ENCODE results near the gene NEB. TPM values are rescaled to one million over a fixed set of nuclear protein-coding genes. Genes with fewer than 3 reads are reported as not detected.
A peak's percentile ranks its signal among the peaks of the same experiment; 100 is the strongest.

NEB gene
- total and polyA plus RNA-seq, 7 experiments from 2014 or later: 0.14 to 1.9 (median 0.75) TPM

- Histone ChIP-seq H3K27ac (ENCODE audit: low read depth, low read length) (no peak overlapping the region), H3K36me3 (ENCODE audit: control insufficient read depth in 2 of 3, insufficient read depth in 3 of 3, low read length in 3 of 3) (no peaks in the 10 kb centered on the region), H3K9me3 (ENCODE audit: control insufficient read depth in 2 of 3, low read length in 3 of 3) (no peaks in the 10 kb centered on the region), H3K4me3 (ENCODE audit: low read length) (no peak overlapping the region), H3K27me3 (ENCODE audit: control insufficient read depth in 2 of 2, insufficient read depth in 2 of 2, low read length in 2 of 2) (no peaks in the 10 kb centered on the region), H3K4me1 (ENCODE audit: control insufficient read depth in 2 of 2, insufficient read depth in 2 of 2, low read length in 2 of 2) (no peaks in the 10 kb centered on the region)
- peaks cover 0 to 6% (median 0%) of the 10 kb centered on the region in 11 donors for H3K9me3 Mint-ChIP-seq
- H3K27ac Mint-ChIP-seq: no peak overlapping the region
- H3K36me3 Mint-ChIP-seq: peaks cover 0 to 8% (median 0%) of the 10 kb centered on the region in 5 donors
- ChIA-PET POLR2A (no interaction called here), CTCF (no interaction called here)
- H3K4me3 Mint-ChIP-seq: no peak overlapping the region
- peaks cover 12 to 26% (median 15%) of the 10 kb centered on the region in 7 donors for H3K4me1 Mint-ChIP-seq
- H3K27me3 Mint-ChIP-seq: peaks cover 0 to 10% (median 0%) of the 10 kb centered on the region in 5 donors
- no peak for ATAC-seq
- intact Hi-C loops (cut with micrococcal nuclease): no loop called here
- no peak for DNase-seq
Observed at GRCh38 chr2:151616760-151617339, 117.4 kb downstream of the NEB start.

GRCh38 chr2:151614606-151615306 lies 119.5 kb downstream of the NEB start:
- no peaks in the 10 kb centered on the region for H3K36me3 ChIP-seq (ENCODE audit: control insufficient read depth in 2 of 3, insufficient read depth in 3 of 3, low read length in 3 of 3)
- peaks cover 0 to 6% (median 0%) of the 10 kb centered on the region in 5 donors for H3K27me3 Mint-ChIP-seq
- H3K9me3 Mint-ChIP-seq: peaks cover 0 to 6% (median 0%) of the 10 kb centered on the region in 11 donors
- H3K4me3 ChIP-seq (ENCODE audit: low read length): no peak overlapping the region
- DNase-seq (no peak), ATAC-seq (no peak)
- intact Hi-C loops (cut with micrococcal nuclease): loop anchor here (1.0 kb wide), 3 partner anchors 19 to 390 kb away; no protein-coding TSS in a partner anchor
- H3K36me3 Mint-ChIP-seq: peaks cover 0 to 8% (median 0%) of the 10 kb centered on the region in 5 donors
- H3K27ac ChIP-seq (ENCODE audit: low read depth, low read length): no peak overlapping the region
- H3K4me1 Mint-ChIP-seq: peaks cover 10 to 26% (median 14%) of the 10 kb centered on the region in 7 donors
- H3K4me1 ChIP-seq (ENCODE audit: control insufficient read depth in 2 of 2, insufficient read depth in 2 of 2, low read length in 2 of 2): no peaks in the 10 kb centered on the region
- no peaks in the 10 kb centered on the region for H3K27me3 ChIP-seq (ENCODE audit: control insufficient read depth in 2 of 2, insufficient read depth in 2 of 2, low read length in 2 of 2)
- no peaks in the 10 kb centered on the region for H3K9me3 ChIP-seq (ENCODE audit: control insufficient read depth in 2 of 3, low read length in 3 of 3)
- ChIA-PET POLR2A (interaction anchor here (0.6 kb wide), 1 partner anchor 122 kb away, joined by 3 read pairs; no protein-coding TSS in a partner anchor), CTCF (interaction anchor here (0.5 to 0.7 kb wide), 3 partner anchors 44 to 329 kb away, joined by 3 to 5 read pairs (median 3); no protein-coding TSS in a partner anchor)
- H3K4me3 Mint-ChIP-seq: peak overlapping the region in 2 of 10 donors; percentile 17 to 70
- peak overlapping the region in 3 of 9 donors; percentile 14 to 54 (median 28) for H3K27ac Mint-ChIP-seq

GRCh38 chr2:151614159-151614558 lies 120.1 kb downstream of the NEB start:
- ATAC-seq (no peak), DNase-seq (no peak)
- Mint-ChIP-seq H3K27ac (peak overlapping the region in 3 of 9 donors; percentile 7 to 54 (median 14)), H3K36me3 (peaks cover 0 to 8% (median 0%) of the 10 kb centered on the region in 5 donors), H3K4me3 (peak overlapping the region in 1 of 10 donors; percentile 70), H3K9me3 (peaks cover 0 to 6% (median 0%) of the 10 kb centered on the region in 11 donors), H3K4me1 (peaks cover 10 to 25% (median 14%) of the 10 kb centered on the region in 7 donors), H3K27me3 (peaks cover 0 to 4% (median 0%) of the 10 kb centered on the region in 5 donors)
- Histone ChIP-seq H3K27me3 (ENCODE audit: control insufficient read depth in 2 of 2, insufficient read depth in 2 of 2, low read length in 2 of 2) (no peaks in the 10 kb centered on the region), H3K27ac (ENCODE audit: low read depth, low read length) (no peak overlapping the region), H3K9me3 (ENCODE audit: control insufficient read depth in 2 of 3, low read length in 3 of 3) (no peaks in the 10 kb centered on the region), H3K4me3 (ENCODE audit: low read length) (no peak overlapping the region), H3K4me1 (ENCODE audit: control insufficient read depth in 2 of 2, insufficient read depth in 2 of 2, low read length in 2 of 2) (no peaks in the 10 kb centered on the region), H3K36me3 (ENCODE audit: control insufficient read depth in 2 of 3, insufficient read depth in 3 of 3, low read length in 3 of 3) (no peaks in the 10 kb centered on the region)
- CTCF ChIA-PET: no interaction called here
- intact Hi-C loops (cut with micrococcal nuclease): no loop called here
- POLR2A ChIA-PET: interaction anchor here (0.6 kb wide), 1 partner anchor 123 kb away, joined by 3 read pairs; no protein-coding TSS in a partner anchor

DNA sequence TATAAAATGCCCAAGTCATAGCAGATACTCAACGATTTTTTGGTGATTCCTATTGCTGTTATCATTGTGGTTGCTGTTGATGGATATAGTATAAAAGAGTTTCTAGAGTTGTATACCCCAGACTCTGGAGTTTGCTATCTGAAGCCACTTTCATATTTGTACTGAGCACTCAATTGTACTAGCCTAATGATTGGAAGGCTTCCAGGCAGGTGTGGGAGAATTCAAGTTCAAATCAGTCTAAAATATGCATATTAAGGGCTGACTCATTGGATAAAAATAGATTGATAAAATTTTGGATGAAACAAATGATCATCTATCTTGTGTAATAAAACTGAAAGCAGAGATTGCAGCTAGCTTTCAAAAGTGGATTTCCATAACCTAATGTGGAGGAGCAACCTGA lies 122.9 kb downstream of the NEB start:
- Histone ChIP-seq H3K4me3 (ENCODE audit: low read length) (no peak overlapping the region), H3K27ac (ENCODE audit: low read depth, low read length) (no peak overlapping the region), H3K36me3 (ENCODE audit: control insufficient read depth in 2 of 3, insufficient read depth in 3 of 3, low read length in 3 of 3) (no peaks in the 10 kb centered on the region), H3K4me1 (ENCODE audit: control insufficient read depth in 2 of 2, insufficient read depth in 2 of 2, low read length in 2 of 2) (no peaks in the 10 kb centered on the region), H3K27me3 (ENCODE audit: control insufficient read depth in 2 of 2, insufficient read depth in 2 of 2, low read length in 2 of 2) (no peaks in the 10 kb centered on the region), H3K9me3 (ENCODE audit: control insufficient read depth in 2 of 3, low read length in 3 of 3) (no peaks in the 10 kb centered on the region)
- intact Hi-C loops (cut with micrococcal nuclease): no loop called here
- POLR2A ChIA-PET: no interaction called here
- no peak overlapping the region for H3K4me3 Mint-ChIP-seq
- H3K4me1 Mint-ChIP-seq: peaks cover 10 to 25% (median 16%) of the 10 kb centered on the region in 7 donors
- H3K27ac Mint-ChIP-seq: no peak overlapping the region
- peaks cover 0 to 8% (median 0%) of the 10 kb centered on the region in 5 donors for H3K36me3 Mint-ChIP-seq
- DNase-seq (no peak), ATAC-seq (no peak)
- peaks cover 0 to 6% (median 0%) of the 10 kb centered on the region in 11 donors for H3K9me3 Mint-ChIP-seq
- CTCF ChIA-PET: no interaction called here
- H3K27me3 Mint-ChIP-seq: no peaks in the 10 kb centered on the region

DNA sequence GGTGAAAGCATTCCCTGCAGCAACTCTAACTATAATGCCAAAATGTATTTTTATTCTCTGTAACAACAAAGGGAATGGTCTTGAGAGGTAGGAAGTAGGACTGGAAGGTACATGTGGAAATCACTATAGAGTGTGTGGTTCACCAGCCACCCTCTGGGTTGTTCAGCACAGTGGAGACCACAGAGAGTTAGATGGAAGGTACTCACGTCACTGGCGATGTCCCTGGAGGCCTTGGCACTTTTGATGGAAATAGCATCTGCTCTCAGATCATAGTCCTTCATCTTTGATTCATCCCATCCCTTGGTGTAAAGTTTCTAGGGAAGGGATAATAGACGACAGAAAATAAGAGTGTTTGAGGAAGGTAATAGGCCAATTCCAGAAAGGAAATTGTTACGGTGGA lies 124.0 kb downstream of the NEB start:
- peaks cover 0 to 6% (median 0%) of the 10 kb centered on the region in 11 donors for H3K9me3 Mint-ChIP-seq
- H3K27me3 ChIP-seq (ENCODE audit: control insufficient read depth in 2 of 2, insufficient read depth in 2 of 2, low read length in 2 of 2): no peaks in the 10 kb centered on the region
- H3K36me3 ChIP-seq (ENCODE audit: control insufficient read depth in 2 of 3, insufficient read depth in 3 of 3, low read length in 3 of 3): no peaks in the 10 kb centered on the region
- H3K4me1 ChIP-seq (ENCODE audit: control insufficient read depth in 2 of 2, insufficient read depth in 2 of 2, low read length in 2 of 2): no peaks in the 10 kb centered on the region
- H3K4me1 Mint-ChIP-seq: peaks cover 11 to 24% (median 15%) of the 10 kb centered on the region in 7 donors
- POLR2A ChIA-PET: no interaction called here
- ATAC-seq (no peak), DNase-seq (no peak)
- CTCF ChIA-PET: interaction anchor here (0.6 kb wide), 1 partner anchor 80 kb away, joined by 3 read pairs; no protein-coding TSS in a partner anchor
- no peaks in the 10 kb centered on the region for H3K27me3 Mint-ChIP-seq
- no peaks in the 10 kb centered on the region for H3K9me3 ChIP-seq (ENCODE audit: control insufficient read depth in 2 of 3, low read length in 3 of 3)
- no peak overlapping the region for H3K4me3 ChIP-seq (ENCODE audit: low read length)
- H3K4me3 Mint-ChIP-seq: no peak overlapping the region
- intact Hi-C loops (cut with micrococcal nuclease): no loop called here
- no peak overlapping the region for H3K27ac ChIP-seq (ENCODE audit: low read depth, low read length)
- peaks cover 0 to 9% (median 0%) of the 10 kb centered on the region in 5 donors for H3K36me3 Mint-ChIP-seq
- no peak overlapping the region for H3K27ac Mint-ChIP-seq

DNA sequence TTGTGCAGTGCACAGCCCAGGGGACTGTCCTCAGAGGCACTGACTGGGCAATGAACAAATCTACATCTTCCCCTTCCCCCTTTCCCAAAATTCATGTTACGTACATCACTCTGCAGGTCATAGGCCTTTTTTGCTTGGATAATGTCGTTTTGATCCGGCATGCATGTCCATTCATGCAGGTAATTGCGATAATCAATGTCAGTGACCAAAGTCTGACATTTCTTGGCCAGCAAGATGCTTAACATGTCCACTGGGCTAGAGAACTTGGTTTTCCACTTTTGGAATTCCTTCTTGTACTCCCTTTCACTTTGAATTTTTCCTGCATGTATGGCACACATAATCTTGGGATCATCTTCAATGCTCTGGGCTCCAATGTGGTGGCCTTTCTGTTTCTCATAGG lies 124.6 kb downstream of the NEB start:
- Histone ChIP-seq H3K4me1 (ENCODE audit: control insufficient read depth in 2 of 2, insufficient read depth in 2 of 2, low read length in 2 of 2) (no peaks in the 10 kb centered on the region), H3K27me3 (ENCODE audit: control insufficient read depth in 2 of 2, insufficient read depth in 2 of 2, low read length in 2 of 2) (no peaks in the 10 kb centered on the region), H3K27ac (ENCODE audit: low read depth, low read length) (no peak overlapping the region), H3K4me3 (ENCODE audit: low read length) (no peak overlapping the region), H3K36me3 (ENCODE audit: control insufficient read depth in 2 of 3, insufficient read depth in 3 of 3, low read length in 3 of 3) (no peaks in the 10 kb centered on the region), H3K9me3 (ENCODE audit: control insufficient read depth in 2 of 3, low read length in 3 of 3) (no peaks in the 10 kb centered on the region)
- H3K36me3 Mint-ChIP-seq: peaks cover 0 to 8% (median 0%) of the 10 kb centered on the region in 5 donors
- H3K4me1 Mint-ChIP-seq: peaks cover 6 to 20% (median 10%) of the 10 kb centered on the region in 7 donors
- H3K4me3 Mint-ChIP-seq: no peak overlapping the region
- no peak for ATAC-seq
- ChIA-PET POLR2A (no interaction called here), CTCF (no interaction called here)
- DNase-seq: no peak
- peaks cover 0 to 6% (median 0%) of the 10 kb centered on the region in 11 donors for H3K9me3 Mint-ChIP-seq
- intact Hi-C loops (cut with micrococcal nuclease): no loop called here
- no peak overlapping the region for H3K27ac Mint-ChIP-seq
- H3K27me3 Mint-ChIP-seq: no peaks in the 10 kb centered on the region

Data from naive thymus-derived CD4-positive, alpha-beta T cell (primary cell).